Activated CD8-positive, alpha-beta memory T cell treated with anti-CD3 and anti-CD28 coated beads for 1 hour (primary cell): ENCODE data around the gene IGF1R.

Source experiments
- DNase-seq, 2 donors: peaks; one replicate each; pipeline ENCODE4 v3.0.0-alpha.2; 2020; ENCODE audit warnings: low read depth in 1 of 2; ENCODE audit errors: extremely low read depth in 1 of 2

Gene IGF1R

GRCh38 chr15:98723195-98723594 lies 74.9 kb downstream of the IGF1R start:
- DNase-seq: no peak

- no peak for DNase-seq
Measured at GRCh38 chr15:98724048-98724447, 75.7 kb downstream of the IGF1R start.

GRCh38 chr15:98724494-98724893 lies 76.2 kb downstream of the IGF1R start:
- DNase-seq: no peak

GRCh38 chr15:98725874-98726273 lies 77.5 kb downstream of the IGF1R start:
- no peak for DNase-seq

GRCh38 chr15:98727115-98728040 lies 79.0 kb downstream of the IGF1R start:
- DNase-seq: no peak

GRCh38 chr15:98728082-98728810 lies 79.9 kb downstream of the IGF1R start:
- DNase-seq: no peak

- DNase-seq: no peak
Measured at GRCh38 chr15:98728811-98729160, 80.4 kb downstream of the IGF1R start.

- no peak for DNase-seq
Measured at GRCh38 chr15:98729446-98730042, 81.2 kb downstream of the IGF1R start.

- DNase-seq: no peak
Measured at GRCh38 chr15:98730860-98731711, 82.7 kb downstream of the IGF1R start.

GRCh38 chr15:98731712-98732450 lies 83.5 kb downstream of the IGF1R start:
- DNase-seq: no peak

GRCh38 chr15:98733098-98733497 lies 84.8 kb downstream of the IGF1R start:
- DNase-seq: no peak

- no peak for DNase-seq
Measured at GRCh38 chr15:98734466-98735199, 86.3 kb downstream of the IGF1R start.

- no peak for DNase-seq
Measured at GRCh38 chr15:98735304-98735703, 87.0 kb downstream of the IGF1R start.

GRCh38 chr15:98735895-98736617 lies 87.7 kb downstream of the IGF1R start:
- no peak for DNase-seq

- no peak for DNase-seq
Measured at GRCh38 chr15:98737159-98737558, 88.8 kb downstream of the IGF1R start.

- no peak for DNase-seq
Measured at GRCh38 chr15:98737721-98738120, 89.4 kb downstream of the IGF1R start.

GRCh38 chr15:98738689-98739401 lies 90.5 kb downstream of the IGF1R start:
- DNase-seq: no peak

- DNase-seq: no peak
Measured at GRCh38 chr15:98740295-98740694, 92.0 kb downstream of the IGF1R start.
